ENCODE measurements around the gene ASPSCR1. TPM values are rescaled to one million over a fixed set of nuclear protein-coding genes. Genes with fewer than 3 reads are reported as not detected.
A peak's percentile ranks its signal among the peaks of the same experiment; 100 is the strongest.

The ASPSCR1 gene
- total RNA-seq, result 10 to 100 TPM; 14.1 to 18.8 TPM

GRCh38 chr17:81977211-81977808 lies at the start of gene ASPSCR1:
ASPSCR1 (plus strand) TSS chr17:81977629; CDS start chr17:81977647, 18 bp downstream.
- H3K4me1 ChIP-seq, result peaks cover 0 to 20% of the 10 kb centered on the region in 2 donors
- H3K36me3 ChIP-seq, result no peaks in the 10 kb centered on the region
- H3K27me3 ChIP-seq, result no peaks in the 10 kb centered on the region
- H3K4me3 ChIP-seq, result peak within 1 kb of the TSS; percentile 85 to 86
- peaks cover 0 to 7% of the 10 kb centered on the region in 2 donors for H3K9me3 ChIP-seq
- no peak for TF ChIP-seq CTCF (IDR thresholded peaks at IDR 0.05)
- peak; percentile 90 for DNase-seq (ENCODE audit: low spot score)
- H3K27ac ChIP-seq, result peak within 1 kb of the TSS; percentile 84 to 90

GRCh38 chr17:81927653-81928543 lies 49.5 kb upstream of the ASPSCR1 start, which contains the start of gene MAFG:
MAFG (minus strand) TSS chr17:81927735; CDS start chr17:81923185, 4,550 bp downstream.
- H3K4me1 ChIP-seq, result peaks cover 0 to 47% of the 10 kb centered on the region in 2 donors
- peak; percentile 16 to 64 for TF ChIP-seq CTCF (IDR thresholded peaks at IDR 0.05)
- H3K9me3 ChIP-seq, result no peaks in the 10 kb centered on the region
- H3K27me3 ChIP-seq, result no peaks in the 10 kb centered on the region
- H3K4me3 ChIP-seq, result peak within 1 kb of the TSS; percentile 94 to 98
- H3K27ac ChIP-seq, result peak within 1 kb of the TSS; percentile 94 to 98
- H3K36me3 ChIP-seq, result peaks cover under 1% of the 10 kb centered on the region
- DNase-seq (ENCODE audit: low spot score), result peak; percentile 96

GRCh38 chr17:81928544-81929252 lies 48.7 kb upstream of the ASPSCR1 start:
- TF ChIP-seq CTCF (IDR thresholded peaks at IDR 0.05), result no peak
- Histone ChIP-seq H3K27me3 (no peaks in the 10 kb centered on the region), H3K27ac (no peak overlapping the region), H3K36me3 (no peaks in the 10 kb centered on the region), H3K4me1 (peaks cover 0 to 39% of the 10 kb centered on the region in 2 donors), H3K4me3 (peak overlapping the region; percentile 94 to 98), H3K9me3 (no peaks in the 10 kb centered on the region)
- no peak for DNase-seq (ENCODE audit: low spot score)

GRCh38 chr17:81929253-81930141 lies 47.9 kb upstream of the ASPSCR1 start:
- DNase-seq (ENCODE audit: low spot score), result no peak
- peaks cover 0 to 31% of the 10 kb centered on the region in 2 donors for H3K4me1 ChIP-seq
- H3K4me3 ChIP-seq, result no peak overlapping the region
- H3K9me3 ChIP-seq, result no peaks in the 10 kb centered on the region
- H3K27me3 ChIP-seq, result no peaks in the 10 kb centered on the region
- H3K36me3 ChIP-seq, result no peaks in the 10 kb centered on the region
- TF ChIP-seq CTCF (IDR thresholded peaks at IDR 0.05), result no peak
- no peak overlapping the region for H3K27ac ChIP-seq
